ENCODE measurements around the gene OTUB2. TPM values are rescaled to one million over a fixed set of nuclear protein-coding genes. Genes with fewer than 3 reads are reported as not detected.

Gene OTUB2
- total RNA-seq, 3 donors from 2014 or later (not counting 1 experiment from before 2014, with no cell fraction given) = 0.09 to 0.13 TPM; not detected in 1

DNA sequence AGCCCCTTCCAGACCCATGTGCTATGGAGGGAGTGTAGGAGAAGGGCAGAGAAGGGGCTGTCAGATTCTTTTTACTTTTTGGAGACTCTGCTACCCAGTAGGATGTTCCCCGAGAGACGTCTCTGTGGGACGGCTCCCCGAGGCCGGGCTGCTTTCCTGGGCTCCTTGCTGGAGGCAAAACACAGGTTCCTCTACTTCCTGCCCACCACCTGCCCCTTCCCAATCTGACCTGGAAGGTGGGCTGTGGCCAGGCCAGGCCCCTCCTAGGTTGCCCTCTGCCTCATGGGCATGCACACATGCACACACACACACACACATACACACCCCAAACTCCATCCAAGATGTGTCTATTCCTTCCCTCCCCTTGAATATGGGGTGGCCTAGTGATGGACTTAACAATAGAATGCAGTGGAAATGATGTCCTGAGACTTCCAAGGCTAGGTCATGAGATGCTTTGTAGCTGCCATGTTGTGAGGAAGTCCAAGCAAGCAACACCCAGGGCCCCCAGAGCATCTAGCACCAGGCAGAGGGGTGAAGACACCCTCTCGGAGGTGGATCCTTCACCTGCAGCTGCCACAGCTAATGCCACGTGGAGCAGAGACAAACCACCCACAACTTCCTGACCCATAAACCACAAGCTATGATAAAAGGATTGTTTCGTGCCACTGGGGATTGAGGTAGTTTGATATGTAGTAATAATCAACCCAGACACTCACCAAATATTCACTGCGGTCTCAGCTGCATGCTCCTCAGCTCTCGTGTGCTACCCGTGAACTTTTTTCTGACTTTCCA lies 48.2 kb upstream of the OTUB2 start:
- intact Hi-C loops (cut with micrococcal nuclease) = no loop called here
- Histone ChIP-seq H3K36me3 (ENCODE audit: control insufficient read depth, insufficient read depth, low read length) (no peaks in the 10 kb centered on the region), H3K27ac (ENCODE audit: low read length) (no peak overlapping the region), H3K27me3 (ENCODE audit: control insufficient read depth, insufficient read depth, low read length) (peaks cover 5% of the 10 kb centered on the region), H3K9me3 (ENCODE audit: control insufficient read depth, insufficient read depth, low read length) (peaks cover 14% of the 10 kb centered on the region), H3K4me1 (ENCODE audit: control insufficient read depth, insufficient read depth, low read length) (peaks cover 36% of the 10 kb centered on the region), H3K4me3 (ENCODE audit: low read length) (no peak overlapping the region)
- DNase-seq = peak in 1 of 2 donors; percentile 91
- peaks cover 8 to 12% of the 10 kb centered on the region in 2 donors for H3K27me3 Mint-ChIP-seq (ENCODE audit: low read depth in 2 of 2)
- 56% methylated on average over 9 of the region's 11 CpGs for WGBS (ENCODE audit: insufficient coverage)
- TF ChIP-seq, protein P1, sequence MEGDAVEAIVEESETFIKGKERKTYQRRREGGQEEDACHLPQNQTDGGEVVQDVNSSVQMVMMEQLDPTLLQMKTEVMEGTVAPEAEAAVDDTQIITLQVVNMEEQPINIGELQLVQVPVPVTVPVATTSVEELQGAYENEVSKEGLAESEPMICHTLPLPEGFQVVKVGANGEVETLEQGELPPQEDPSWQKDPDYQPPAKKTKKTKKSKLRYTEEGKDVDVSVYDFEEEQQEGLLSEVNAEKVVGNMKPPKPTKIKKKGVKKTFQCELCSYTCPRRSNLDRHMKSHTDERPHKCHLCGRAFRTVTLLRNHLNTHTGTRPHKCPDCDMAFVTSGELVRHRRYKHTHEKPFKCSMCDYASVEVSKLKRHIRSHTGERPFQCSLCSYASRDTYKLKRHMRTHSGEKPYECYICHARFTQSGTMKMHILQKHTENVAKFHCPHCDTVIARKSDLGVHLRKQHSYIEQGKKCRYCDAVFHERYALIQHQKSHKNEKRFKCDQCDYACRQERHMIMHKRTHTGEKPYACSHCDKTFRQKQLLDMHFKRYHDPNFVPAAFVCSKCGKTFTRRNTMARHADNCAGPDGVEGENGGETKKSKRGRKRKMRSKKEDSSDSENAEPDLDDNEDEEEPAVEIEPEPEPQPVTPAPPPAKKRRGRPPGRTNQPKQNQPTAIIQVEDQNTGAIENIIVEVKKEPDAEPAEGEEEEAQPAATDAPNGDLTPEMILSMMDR (IDR thresholded peaks at IDR 0.05) = no peak
- H3K9me3 Mint-ChIP-seq = peaks cover 2% of the 10 kb centered on the region in 2 donors
- no peaks in the 10 kb centered on the region for H3K36me3 Mint-ChIP-seq
- peaks cover 29 to 31% of the 10 kb centered on the region in 2 donors for H3K4me1 Mint-ChIP-seq
- peak overlapping the region; percentile 35 for H3K4me3 Mint-ChIP-seq
- ATAC-seq = peak; percentile 54 to 86 (median 78)
- H3K27ac Mint-ChIP-seq = peak overlapping the region; percentile 57 to 64

DNA sequence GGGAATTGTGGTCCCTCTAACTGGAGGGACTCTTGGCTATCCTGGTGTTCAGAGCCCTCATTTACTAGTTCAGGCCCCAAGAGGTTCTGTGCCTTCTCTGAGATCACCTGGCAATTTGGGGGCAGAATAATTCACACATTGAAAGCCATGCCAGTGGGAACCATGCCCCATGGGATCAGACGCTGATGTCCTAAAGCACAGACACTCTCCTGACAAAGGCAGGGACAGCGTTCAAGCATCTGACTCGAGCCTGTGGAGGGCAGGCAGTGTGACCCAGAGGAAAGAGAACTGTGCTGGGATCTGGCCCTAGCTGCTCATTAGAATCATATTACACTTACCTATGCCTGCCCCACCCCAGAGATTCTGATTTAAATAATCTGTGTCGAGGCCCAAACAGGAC lies 47.4 kb upstream of the OTUB2 start:
- peak overlapping the region; percentile 57 to 64 for H3K27ac Mint-ChIP-seq
- WGBS (ENCODE audit: insufficient coverage) = 88% methylated on average over 4 of the region's 4 CpGs
- Histone ChIP-seq H3K36me3 (ENCODE audit: control insufficient read depth, insufficient read depth, low read length) (no peaks in the 10 kb centered on the region), H3K9me3 (ENCODE audit: control insufficient read depth, insufficient read depth, low read length) (peaks cover 14% of the 10 kb centered on the region), H3K4me3 (ENCODE audit: low read length) (no peak overlapping the region), H3K4me1 (ENCODE audit: control insufficient read depth, insufficient read depth, low read length) (peaks cover 36% of the 10 kb centered on the region), H3K27ac (ENCODE audit: low read length) (no peak overlapping the region), H3K27me3 (ENCODE audit: control insufficient read depth, insufficient read depth, low read length) (peaks cover 5% of the 10 kb centered on the region)
- peaks cover 2% of the 10 kb centered on the region in 2 donors for H3K9me3 Mint-ChIP-seq
- intact Hi-C loops (cut with micrococcal nuclease) = no loop called here
- peaks cover 29 to 31% of the 10 kb centered on the region in 2 donors for H3K4me1 Mint-ChIP-seq
- peaks cover 8 to 12% of the 10 kb centered on the region in 2 donors for H3K27me3 Mint-ChIP-seq (ENCODE audit: low read depth in 2 of 2)
- no peaks in the 10 kb centered on the region for H3K36me3 Mint-ChIP-seq
- DNase-seq (no peak), ATAC-seq (peak in 1 of 3 donors; percentile 15)
- TF ChIP-seq, protein P1 (IDR thresholded peaks at IDR 0.05) = no peak
- no peak overlapping the region for H3K4me3 Mint-ChIP-seq

DNA sequence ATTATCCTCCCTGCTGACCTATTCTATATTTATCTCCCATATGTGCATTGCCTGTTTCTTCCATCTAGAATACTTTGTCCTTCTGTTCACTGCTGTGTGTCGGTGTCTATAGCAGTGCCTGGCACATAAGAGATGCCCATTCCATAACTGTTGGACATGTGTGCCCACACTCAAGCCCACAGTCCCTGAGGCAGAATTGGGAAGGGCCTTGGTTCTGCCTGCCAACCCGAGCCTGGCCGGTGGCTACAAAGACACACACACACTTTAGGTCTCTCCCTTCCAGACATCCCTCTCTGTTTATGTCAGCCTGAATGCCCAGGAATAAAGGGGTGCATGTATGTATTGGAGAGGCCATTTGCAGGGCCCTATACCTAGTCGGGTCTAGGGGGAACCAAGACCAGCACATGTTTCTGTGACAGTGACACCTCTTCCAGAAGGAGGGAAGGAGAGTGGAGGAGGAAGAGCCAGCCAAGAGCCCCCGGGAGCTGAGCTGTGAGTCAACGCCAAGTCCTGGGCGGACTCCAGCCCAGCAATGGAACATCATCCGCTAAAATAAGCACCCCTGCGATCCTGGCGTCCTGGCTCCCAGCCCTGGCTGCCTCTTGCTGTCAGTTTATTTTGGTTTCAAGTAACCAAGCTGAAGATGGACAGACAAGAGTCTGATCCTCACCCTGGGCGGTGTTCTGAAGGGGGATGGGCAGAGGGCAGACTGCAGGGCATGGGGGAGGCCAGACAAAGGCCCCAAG lies 45.5 kb upstream of the OTUB2 start:
- no peaks in the 10 kb centered on the region for H3K36me3 Mint-ChIP-seq
- H3K4me3 Mint-ChIP-seq = no peak overlapping the region
- intact Hi-C loops (cut with micrococcal nuclease) = loop anchor here (5.0 kb wide), 1 partner anchor 33 kb away; no protein-coding TSS in a partner anchor
- peaks cover under 1% of the 10 kb centered on the region for H3K27me3 ChIP-seq (ENCODE audit: control insufficient read depth, insufficient read depth, low read length)
- H3K4me1 ChIP-seq (ENCODE audit: control insufficient read depth, insufficient read depth, low read length) = peaks cover 34% of the 10 kb centered on the region
- 92% methylated on average over 11 of the region's 11 CpGs for WGBS (ENCODE audit: insufficient coverage)
- H3K27ac ChIP-seq (ENCODE audit: low read length) = no peak overlapping the region
- TF ChIP-seq, protein P1 (IDR thresholded peaks at IDR 0.05) = no peak
- peaks cover 28 to 29% of the 10 kb centered on the region in 2 donors for H3K4me1 Mint-ChIP-seq
- DNase-seq = no peak
- ATAC-seq = no peak
- peaks cover 3 to 9% of the 10 kb centered on the region in 2 donors for H3K27me3 Mint-ChIP-seq (ENCODE audit: low read depth in 2 of 2)
- peaks cover 14% of the 10 kb centered on the region for H3K9me3 ChIP-seq (ENCODE audit: control insufficient read depth, insufficient read depth, low read length)
- no peak overlapping the region for H3K27ac Mint-ChIP-seq
- H3K36me3 ChIP-seq (ENCODE audit: control insufficient read depth, insufficient read depth, low read length) = no peaks in the 10 kb centered on the region
- no peak overlapping the region for H3K4me3 ChIP-seq (ENCODE audit: low read length)
- H3K9me3 Mint-ChIP-seq = peaks cover 2% of the 10 kb centered on the region in 2 donors

All from natural killer cell (primary cell).